RWPE1 (cell line): ENCODE measurements around the gene KCNC4.
A peak's percentile ranks its signal among the peaks of the same experiment; 100 is the strongest.

Source experiments
- CTCF ChIA-PET: fragments of 350-600 bp; sonication (Branson Sonifier 250); formaldehyde crosslinking; extraction: SDS; loops from one replicate; lab custom pipeline; 2021; lab: Yijun Ruan, JAX
- POLR2A ChIA-PET: fragments of 400-600 bp; formaldehyde crosslinking; extraction: SDS; loops from one replicate; lab custom pipeline; 2020; ENCODE audit warnings: antibody characterized with exemption; ENCODE audit not compliant: low non-redundant PET; lab: Yijun Ruan, JAX
- DNase-seq: peaks from one replicate; pipeline ENCODE4 v3.0.0; 2012; ENCODE audit warnings: low spot score
- H3K27ac ChIP-seq: fragments of 450-650 bp; 2 replicates; pipeline ENCODE4 v1.5.1; 2017
- TF ChIP-seq, protein P1 (sequence below): fragments of 450-650 bp; conservative IDR thresholded peaks from 2 replicates; pipeline ENCODE4 v1.5.1; 2017; ENCODE audit warnings: low read depth, mild to moderate bottlenecking

KCNC4 gene

GRCh38 chr1:110220324-110220723, 10.2 kb downstream of the KCNC4 start:
- ChIA-PET CTCF (interaction anchor here (0.5 to 2.3 kb wide), 4 partner anchors 13 to 703 kb away, joined by 3 to 9 read pairs (median 4); no protein-coding TSS in a partner anchor), POLR2A (interaction anchor here (1.2 kb wide), 1 partner anchor 9 kb away, joined by 3 read pairs; no protein-coding TSS in a partner anchor)
- no peak for DNase-seq
- TF ChIP-seq, protein P1, sequence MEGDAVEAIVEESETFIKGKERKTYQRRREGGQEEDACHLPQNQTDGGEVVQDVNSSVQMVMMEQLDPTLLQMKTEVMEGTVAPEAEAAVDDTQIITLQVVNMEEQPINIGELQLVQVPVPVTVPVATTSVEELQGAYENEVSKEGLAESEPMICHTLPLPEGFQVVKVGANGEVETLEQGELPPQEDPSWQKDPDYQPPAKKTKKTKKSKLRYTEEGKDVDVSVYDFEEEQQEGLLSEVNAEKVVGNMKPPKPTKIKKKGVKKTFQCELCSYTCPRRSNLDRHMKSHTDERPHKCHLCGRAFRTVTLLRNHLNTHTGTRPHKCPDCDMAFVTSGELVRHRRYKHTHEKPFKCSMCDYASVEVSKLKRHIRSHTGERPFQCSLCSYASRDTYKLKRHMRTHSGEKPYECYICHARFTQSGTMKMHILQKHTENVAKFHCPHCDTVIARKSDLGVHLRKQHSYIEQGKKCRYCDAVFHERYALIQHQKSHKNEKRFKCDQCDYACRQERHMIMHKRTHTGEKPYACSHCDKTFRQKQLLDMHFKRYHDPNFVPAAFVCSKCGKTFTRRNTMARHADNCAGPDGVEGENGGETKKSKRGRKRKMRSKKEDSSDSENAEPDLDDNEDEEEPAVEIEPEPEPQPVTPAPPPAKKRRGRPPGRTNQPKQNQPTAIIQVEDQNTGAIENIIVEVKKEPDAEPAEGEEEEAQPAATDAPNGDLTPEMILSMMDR, result no peak
- no peak overlapping the region for H3K27ac ChIP-seq

- POLR2A ChIA-PET, result no interaction called here
- TF ChIP-seq, protein P1, result no peak
- CTCF ChIA-PET, result no interaction called here
- no peak overlapping the region for H3K27ac ChIP-seq
- DNase-seq, result no peak
Measured at GRCh38 chr1:110221119-110221518, 11.0 kb downstream of the KCNC4 start.

DNA sequence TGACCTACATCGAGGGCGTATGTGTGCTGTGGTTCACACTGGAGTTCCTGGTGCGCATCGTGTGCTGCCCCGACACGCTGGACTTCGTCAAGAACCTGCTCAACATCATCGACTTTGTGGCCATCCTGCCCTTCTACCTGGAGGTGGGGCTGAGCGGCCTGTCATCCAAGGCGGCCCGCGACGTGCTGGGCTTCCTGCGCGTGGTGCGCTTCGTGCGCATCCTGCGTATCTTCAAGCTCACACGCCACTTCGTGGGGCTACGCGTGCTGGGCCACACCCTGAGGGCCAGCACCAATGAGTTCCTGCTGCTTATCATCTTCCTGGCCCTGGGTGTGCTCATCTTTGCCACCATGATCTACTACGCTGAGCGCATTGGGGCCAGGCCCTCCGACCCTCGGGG, 13.0 kb downstream of the KCNC4 start:
- POLR2A ChIA-PET, result no interaction called here
- CTCF ChIA-PET, result no interaction called here
- H3K27ac ChIP-seq, result no peak overlapping the region
- no peak for DNase-seq
- TF ChIP-seq, protein P1, result no peak

- CTCF ChIA-PET, result no interaction called here
Measured at GRCh38 chr1:110223581-110223980, 13.5 kb downstream of the KCNC4 start.

GRCh38 chr1:110224240-110224995, 14.3 kb downstream of the KCNC4 start:
- no peak overlapping the region for H3K27ac ChIP-seq
- ChIA-PET POLR2A (no interaction called here), CTCF (interaction anchor here (0.6 to 0.8 kb wide), 3 partner anchors 13 to 339 kb away, joined by 3 read pairs; no protein-coding TSS in a partner anchor)
- TF ChIP-seq, protein P1, result no peak
- peak; percentile 34 for DNase-seq

More at GRCh38 chr1:110223581-110223980, 13.5 kb downstream of the KCNC4 start:
- H3K27ac ChIP-seq, result no peak overlapping the region
- POLR2A ChIA-PET, result no interaction called here
- DNase-seq, result no peak
- TF ChIP-seq, protein P1, result no peak

DNA sequence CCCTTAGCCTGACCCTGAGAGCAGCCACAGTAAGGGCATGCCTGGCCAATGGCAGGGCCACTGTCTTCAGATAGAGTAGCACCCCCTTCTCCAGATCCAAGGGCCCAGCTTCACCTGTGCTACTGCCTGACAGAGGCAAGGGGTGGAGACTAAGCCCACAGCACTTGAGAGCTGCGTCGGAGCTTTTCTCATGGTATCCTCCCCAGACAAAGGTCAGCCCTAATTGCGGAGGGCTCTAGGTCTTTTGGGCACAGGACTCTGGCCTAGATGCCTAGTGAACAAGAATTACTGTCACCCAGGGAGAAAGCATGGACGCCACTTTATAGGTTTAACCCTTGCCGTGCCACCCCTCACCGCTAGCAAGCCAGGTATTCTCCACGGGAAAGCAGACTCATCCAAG, 15.1 kb downstream of the KCNC4 start:
- TF ChIP-seq, protein P1, result no peak
- no peak overlapping the region for H3K27ac ChIP-seq
- no peak for DNase-seq
- ChIA-PET POLR2A (no interaction called here), CTCF (interaction anchor here (0.6 kb wide), 2 partner anchors 14 to 338 kb away, joined by 3 read pairs; no protein-coding TSS in a partner anchor)
